ENCODE data around the gene BOLA3.

DNA sequence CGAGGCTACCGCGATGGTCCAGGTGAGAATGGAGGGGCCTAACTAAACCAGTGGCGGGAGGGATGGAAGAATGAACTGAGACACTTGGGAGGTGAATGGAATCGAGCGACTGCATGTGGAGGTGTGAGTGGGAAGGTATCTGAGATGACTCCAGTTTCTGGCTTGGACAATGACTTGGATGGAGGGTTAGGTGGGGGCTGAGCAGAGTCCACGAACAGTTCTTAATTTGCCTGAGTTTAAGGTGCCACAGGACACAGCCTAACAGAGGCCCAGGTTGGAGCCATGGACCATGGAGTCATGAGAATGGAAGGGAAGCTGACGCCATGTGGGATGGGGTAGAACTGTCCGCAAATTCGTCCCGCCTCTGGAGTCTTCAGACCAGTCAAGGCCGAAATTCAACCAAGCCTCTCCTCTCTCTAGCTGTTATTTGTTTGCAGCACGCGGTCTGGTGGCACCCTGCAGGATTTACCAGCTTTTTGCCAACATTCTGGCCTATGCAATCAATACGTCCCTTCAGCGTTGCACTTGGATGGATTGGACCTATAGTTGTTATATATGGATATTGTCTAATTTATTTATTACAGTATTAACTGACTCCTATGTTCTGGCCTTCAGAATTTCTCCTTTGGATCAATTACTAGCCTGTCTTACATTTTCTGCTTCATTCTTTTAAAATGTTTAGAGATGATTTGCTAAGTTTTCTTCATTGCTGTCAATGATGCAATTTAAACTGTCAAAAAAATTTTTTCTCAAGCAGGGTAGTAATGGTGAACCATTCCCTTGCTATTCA, 940 bp upstream of the BOLA3 start:
- TF ChIP-seq EZH2phosphoT487 (IDR thresholded peaks at IDR 0.05; ENCODE audit: insufficient read depth, low read depth): no peak
- TF ChIP-seq EZH2 (IDR thresholded peaks at IDR 0.05; ENCODE audit: insufficient read depth, poor library complexity, severe bottlenecking): no peak

Data from GM23248 (cell line).